Measurements from ENCODE around the gene UBAP1.

The UBAP1 gene

GRCh38 chr9:34140853-34141252, 38.0 kb upstream of the UBAP1 start:
- no peak overlapping the region for H3K27ac ChIP-seq (ENCODE audit: extremely low read depth, low read depth, low read length)
- no peak overlapping the region for H3K4me3 ChIP-seq (ENCODE audit: low read depth, low read length)
- no peaks in the 10 kb centered on the region for H3K9me3 ChIP-seq (ENCODE audit: control insufficient read depth, insufficient read depth, low read depth, low read length)
- TF ChIP-seq ZNF335 (tag by site-specific recombination; conservative IDR thresholded peaks at IDR 0.05) (no peak), ZNF830 (tag by site-specific recombination; IDR thresholded peaks at IDR 0.05; ENCODE audit: low read depth) (no peak), ZNF488 (tag by site-specific recombination; IDR thresholded peaks at IDR 0.05) (no peak), TCF7L2 (IDR thresholded peaks at IDR 0.05; ENCODE audit: borderline replicate concordance, low read depth, low read length) (no peak), ZIC2 (tag by site-specific recombination; IDR thresholded peaks at IDR 0.05) (no peak)
- TF ChIP-seq, protein P1, sequence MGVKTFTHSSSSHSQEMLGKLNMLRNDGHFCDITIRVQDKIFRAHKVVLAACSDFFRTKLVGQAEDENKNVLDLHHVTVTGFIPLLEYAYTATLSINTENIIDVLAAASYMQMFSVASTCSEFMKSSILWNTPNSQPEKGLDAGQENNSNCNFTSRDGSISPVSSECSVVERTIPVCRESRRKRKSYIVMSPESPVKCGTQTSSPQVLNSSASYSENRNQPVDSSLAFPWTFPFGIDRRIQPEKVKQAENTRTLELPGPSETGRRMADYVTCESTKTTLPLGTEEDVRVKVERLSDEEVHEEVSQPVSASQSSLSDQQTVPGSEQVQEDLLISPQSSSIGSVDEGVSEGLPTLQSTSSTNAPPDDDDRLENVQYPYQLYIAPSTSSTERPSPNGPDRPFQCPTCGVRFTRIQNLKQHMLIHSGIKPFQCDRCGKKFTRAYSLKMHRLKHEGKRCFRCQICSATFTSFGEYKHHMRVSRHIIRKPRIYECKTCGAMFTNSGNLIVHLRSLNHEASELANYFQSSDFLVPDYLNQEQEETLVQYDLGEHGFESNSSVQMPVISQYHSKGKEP (tag by site-specific recombination; IDR thresholded peaks at IDR 0.05), result no peak
- H3K4me1 ChIP-seq (ENCODE audit: control insufficient read depth, insufficient read depth, low read length), result no peaks in the 10 kb centered on the region; the same call in 1 of the 2 replicates
- H3K36me3 ChIP-seq (ENCODE audit: control insufficient read depth in 2 of 2, insufficient read depth in 1 of 2, low read length in 2 of 2), result no peaks in the 10 kb centered on the region
- ChIA-PET POLR2A (no interaction called here), CTCF (interaction anchor here (0.6 to 2.0 kb wide), 3 partner anchors 14 to 185 kb away, joined by 3 to 6 read pairs (median 5); no protein-coding TSS in a partner anchor)

GRCh38 chr9:34143116-34143515, 35.7 kb upstream of the UBAP1 start:
- Histone ChIP-seq H3K4me3 (ENCODE audit: low read depth, low read length) (no peak overlapping the region), H3K9me3 (ENCODE audit: control insufficient read depth, insufficient read depth, low read depth, low read length) (no peaks in the 10 kb centered on the region), H3K4me1 (ENCODE audit: control insufficient read depth, insufficient read depth, low read length) (no peaks in the 10 kb centered on the region; the same call in 1 of the 2 replicates), H3K27ac (ENCODE audit: extremely low read depth, low read depth, low read length) (no peak overlapping the region), H3K36me3 (ENCODE audit: control insufficient read depth in 2 of 2, insufficient read depth in 1 of 2, low read length in 2 of 2) (no peaks in the 10 kb centered on the region)
- POLR2A ChIA-PET, result no interaction called here
- TF ChIP-seq YY2 (tag by site-specific recombination; IDR thresholded peaks at IDR 0.05) (no peak), ZNF133 (tag by site-specific recombination; IDR thresholded peaks at IDR 0.05) (no peak), FEZF1 (tag by site-specific recombination; IDR thresholded peaks at IDR 0.05) (no peak), KLF16 (tag by site-specific recombination; IDR thresholded peaks at IDR 0.05) (no peak), GLI2 (tag by site-specific recombination; IDR thresholded peaks at IDR 0.05; ENCODE audit: borderline replicate concordance, low read depth) (no peak), ZNF654 (tag by site-specific recombination; IDR thresholded peaks at IDR 0.05; ENCODE audit: low read depth) (no peak), ZIC2 (tag by site-specific recombination; IDR thresholded peaks at IDR 0.05) (no peak), ZNF785 (tag by site-specific recombination; IDR thresholded peaks at IDR 0.05) (no peak), ZBTB8A (tag by site-specific recombination; IDR thresholded peaks at IDR 0.05) (no peak), ZNF324 (tag by site-specific recombination; IDR thresholded peaks at IDR 0.05) (no peak), ZNF214 (tag by site-specific recombination; IDR thresholded peaks at IDR 0.05; ENCODE audit: borderline replicate concordance) (no peak), ZNF549 (tag by site-specific recombination; IDR thresholded peaks at IDR 0.05) (no peak), SETDB1 (IDR thresholded peaks at IDR 0.05; ENCODE audit: insufficient read length, low read length) (no peak), ZNF596 (tag by site-specific recombination; IDR thresholded peaks at IDR 0.05) (no peak)
- TF ChIP-seq, protein P2, sequence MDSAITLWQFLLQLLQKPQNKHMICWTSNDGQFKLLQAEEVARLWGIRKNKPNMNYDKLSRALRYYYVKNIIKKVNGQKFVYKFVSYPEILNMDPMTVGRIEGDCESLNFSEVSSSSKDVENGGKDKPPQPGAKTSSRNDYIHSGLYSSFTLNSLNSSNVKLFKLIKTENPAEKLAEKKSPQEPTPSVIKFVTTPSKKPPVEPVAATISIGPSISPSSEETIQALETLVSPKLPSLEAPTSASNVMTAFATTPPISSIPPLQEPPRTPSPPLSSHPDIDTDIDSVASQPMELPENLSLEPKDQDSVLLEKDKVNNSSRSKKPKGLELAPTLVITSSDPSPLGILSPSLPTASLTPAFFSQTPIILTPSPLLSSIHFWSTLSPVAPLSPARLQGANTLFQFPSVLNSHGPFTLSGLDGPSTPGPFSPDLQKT (IDR thresholded peaks at IDR 0.05; ENCODE audit: borderline replicate concordance, low read depth, low read length), result no peak
- CTCF ChIA-PET, result interaction anchor here (0.7 to 0.8 kb wide), 2 partner anchors 69 to 131 kb away, joined by 3 read pairs; no protein-coding TSS in a partner anchor

All from HEK293 (cell line).